Neural cell (in vitro differentiated cells): ENCODE results near the gene RIN2. TPM values are rescaled to one million over a fixed set of nuclear protein-coding genes. Genes with fewer than 3 reads are reported as not detected.
A peak's percentile ranks its signal among the peaks of the same experiment; 100 is the strongest.

Experiments
- H2AFZ ChIP-seq: fragments of 200-600, 300-800 bp; sonication (generic), shearing (Covaris generic); 2 replicates; pipeline ENCODE4 v1.6.0; 2014; ENCODE audit warnings: low read depth, mild to moderate bottlenecking, antibody characterized with exemption, low read length, moderate library complexity
- H3F3A ChIP-seq: fragments of 200-600 bp; shearing (Covaris generic); 2 replicates; pipeline ENCODE4 v1.6.1; 2016; ENCODE audit warnings: mild to moderate bottlenecking, moderate library complexity, mixed read lengths, antibody characterized with exemption, low read length; ENCODE audit not compliant: insufficient read depth, poor library complexity, severe bottlenecking
- H3K27ac ChIP-seq: fragments of 200-600, 300-800 bp; sonication (generic), shearing (Covaris generic); 2 replicates; pipeline ENCODE4 v1.5.1; 2014; ENCODE audit warnings: mild to moderate bottlenecking, low read length, moderate library complexity
- H3K27me3 ChIP-seq: fragments of 300-800, 200-600 bp; sonication (generic), shearing (Covaris generic); 2 replicates; pipeline ENCODE4 v1.6.0; 2014; ENCODE audit warnings: mild to moderate bottlenecking, low read depth, low read length, moderate library complexity; ENCODE audit not compliant: insufficient read depth
- H3K36me3 ChIP-seq: fragments of 300-800, 200-600 bp; sonication (generic), shearing (Covaris generic); 2 replicates; pipeline ENCODE4 v1.5.1; 2014; ENCODE audit warnings: mild to moderate bottlenecking, antibody characterized with exemption, low read length, moderate library complexity; ENCODE audit not compliant: insufficient read depth
- H3K4me2 ChIP-seq: fragments of 300-800, 200-600 bp; sonication (generic), shearing (Covaris generic); 2 replicates; pipeline ENCODE4 v1.6.0; 2014; ENCODE audit warnings: mild to moderate bottlenecking, low read length
- H3K4me3 ChIP-seq: fragments of 300-800, 200-600 bp; sonication (generic), shearing (Covaris generic); 2 replicates; pipeline ENCODE4 v1.5.1; 2014; ENCODE audit warnings: mild to moderate bottlenecking, low read length, moderate library complexity
- H3K79me2 ChIP-seq: fragments of 200-600 bp; shearing (Covaris generic); replicated peaks from 2 replicates; pipeline ENCODE4 v1.6.0; 2014; ENCODE audit warnings: mild to moderate bottlenecking, low read length, moderate library complexity; ENCODE audit not compliant: insufficient read depth
- H3K9ac ChIP-seq: fragments of 300-800, 200-600 bp; sonication (generic), shearing (Covaris generic); 2 replicates; pipeline ENCODE4 v1.6.1; 2016; ENCODE audit warnings: mild to moderate bottlenecking, low read length, mixed read lengths
- H3K9me2 ChIP-seq: fragments of 200-600 bp; shearing (Covaris generic); 2 replicates; pipeline ENCODE4 v1.6.1; 2016; ENCODE audit warnings: mild to moderate bottlenecking, low read length, mixed read lengths; ENCODE audit not compliant: insufficient read depth
- H3K9me3 ChIP-seq: fragments of 200-600, 300-800 bp; sonication (generic), shearing (Covaris generic); 2 replicates; pipeline ENCODE4 v1.6.1; 2016; ENCODE audit warnings: mild to moderate bottlenecking, mixed run types, low read length, moderate library complexity, mixed read lengths
- H4K20me1 ChIP-seq: fragments of 200-600 bp; shearing (Covaris generic); 2 replicates; pipeline ENCODE4 v1.6.1; 2016; ENCODE audit warnings: mild to moderate bottlenecking, mixed run types; ENCODE audit not compliant: insufficient read depth
- EP300 ChIP-seq: fragments of 450-650 bp; conservative IDR thresholded peaks from 2 replicates; pipeline ENCODE4 v1.6.1; 2014; ENCODE audit warnings: antibody characterized with exemption, mild to moderate bottlenecking, moderate library complexity; ENCODE audit not compliant: poor library complexity, severe bottlenecking
- EZH2 ChIP-seq: fragments of 200-600, 300-800 bp; shearing (Covaris generic), sonication (generic); IDR thresholded peaks from 2 replicates; pipeline ENCODE4 v1.6.1; 2014; ENCODE audit warnings: antibody characterized with exemption, low read length, borderline replicate concordance, mild to moderate bottlenecking; ENCODE audit not compliant: insufficient read depth, poor library complexity, severe bottlenecking
- MXI1 ChIP-seq: fragments of 450-650 bp; conservative IDR thresholded peaks from 2 replicates; pipeline ENCODE4 v1.6.1; 2014; ENCODE audit warnings: antibody characterized with exemption, mild to moderate bottlenecking; ENCODE audit not compliant: poor library complexity, severe bottlenecking
- POLR2AphosphoS5 ChIP-seq: IDR thresholded peaks from 2 replicates; pipeline ENCODE4 v1.6.1; 2012
- RAD21 ChIP-seq: fragments of 450-650 bp; conservative IDR thresholded peaks from 2 replicates; pipeline ENCODE4 v1.6.1; 2014; ENCODE audit warnings: antibody characterized with exemption, mild to moderate bottlenecking, moderate library complexity
- SMC3 ChIP-seq: fragments of 450-650 bp; conservative IDR thresholded peaks from 2 replicates; pipeline ENCODE4 v1.6.1; 2014; ENCODE audit warnings: antibody characterized with exemption, mild to moderate bottlenecking, moderate library complexity; ENCODE audit not compliant: poor library complexity
- TAF1 ChIP-seq: IDR thresholded peaks from 2 replicates; pipeline ENCODE4 v1.6.1; 2012; ENCODE audit warnings: low read depth
- polyA plus RNA-seq: library from polyadenylated mRNA; depleted of rRNA; stranded (reverse); fragments of >200 nt; gene quantifications from 2 replicates; pipeline ENCODE4 v1.2.3, GENCODE V29; 2014
- TF ChIP-seq, protein P1 (sequence below): fragments of 450-650 bp; IDR thresholded peaks from 2 replicates; pipeline ENCODE4 v1.5.1; 2014; ENCODE audit warnings: antibody characterized with exemption, mild to moderate bottlenecking, moderate library complexity; ENCODE audit not compliant: poor library complexity, severe bottlenecking
- TF ChIP-seq, protein P2 (sequence below): IDR thresholded peaks from 2 replicates; pipeline ENCODE4 v1.6.1; 2012; ENCODE audit warnings: borderline replicate concordance

RIN2 gene
- polyA plus RNA-seq, 1 donor from 2014 or later = 4.7 TPM

DNA sequence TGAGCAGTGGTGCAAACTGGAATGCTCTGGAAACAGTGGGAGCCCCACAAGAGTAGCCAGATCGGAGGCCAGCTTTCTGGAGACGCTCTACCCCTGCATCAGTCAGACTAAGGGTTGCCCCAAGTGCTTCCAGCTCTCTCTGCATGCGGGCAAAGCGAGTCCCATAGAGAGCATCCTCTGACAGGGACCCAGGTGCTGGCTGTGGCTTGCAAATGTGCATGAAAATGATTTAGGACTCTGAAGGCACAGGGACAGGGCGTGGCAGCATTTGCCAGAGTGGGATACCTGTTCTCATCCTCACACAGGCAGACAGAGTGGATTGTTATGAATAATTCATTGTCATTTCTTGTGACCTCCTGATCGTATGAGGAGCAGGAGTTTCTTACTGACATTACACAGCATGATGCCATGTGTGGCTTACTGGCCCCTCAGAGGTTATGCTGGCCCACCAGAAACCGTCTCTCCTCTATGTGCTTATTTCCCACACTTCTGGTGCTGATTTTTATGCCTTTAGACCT, 10.3 kb downstream of the RIN2 start:
- Histone ChIP-seq H3K9me3 (no peaks in the 10 kb centered on the region), H3K27ac (no peak overlapping the region)

DNA sequence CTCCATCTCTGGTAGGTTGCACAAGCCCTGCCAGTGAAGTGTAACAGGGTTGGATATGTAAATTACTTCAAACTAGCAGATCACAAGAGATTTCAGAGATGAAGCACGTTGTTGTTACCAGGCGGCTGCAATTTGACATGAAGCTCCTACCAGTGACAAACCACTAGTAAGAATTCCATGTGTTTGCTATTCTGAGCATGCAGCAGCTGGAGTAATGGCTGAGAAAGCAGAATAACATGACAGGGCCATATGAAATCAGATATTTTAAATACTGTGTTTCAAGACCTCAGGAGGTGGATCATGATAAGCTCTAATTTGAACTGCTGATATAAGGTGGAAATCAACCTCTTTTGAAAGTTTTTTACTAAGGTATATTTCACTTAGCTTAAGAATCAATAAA, 11.4 kb downstream of the RIN2 start:
- TF ChIP-seq, protein P1, sequence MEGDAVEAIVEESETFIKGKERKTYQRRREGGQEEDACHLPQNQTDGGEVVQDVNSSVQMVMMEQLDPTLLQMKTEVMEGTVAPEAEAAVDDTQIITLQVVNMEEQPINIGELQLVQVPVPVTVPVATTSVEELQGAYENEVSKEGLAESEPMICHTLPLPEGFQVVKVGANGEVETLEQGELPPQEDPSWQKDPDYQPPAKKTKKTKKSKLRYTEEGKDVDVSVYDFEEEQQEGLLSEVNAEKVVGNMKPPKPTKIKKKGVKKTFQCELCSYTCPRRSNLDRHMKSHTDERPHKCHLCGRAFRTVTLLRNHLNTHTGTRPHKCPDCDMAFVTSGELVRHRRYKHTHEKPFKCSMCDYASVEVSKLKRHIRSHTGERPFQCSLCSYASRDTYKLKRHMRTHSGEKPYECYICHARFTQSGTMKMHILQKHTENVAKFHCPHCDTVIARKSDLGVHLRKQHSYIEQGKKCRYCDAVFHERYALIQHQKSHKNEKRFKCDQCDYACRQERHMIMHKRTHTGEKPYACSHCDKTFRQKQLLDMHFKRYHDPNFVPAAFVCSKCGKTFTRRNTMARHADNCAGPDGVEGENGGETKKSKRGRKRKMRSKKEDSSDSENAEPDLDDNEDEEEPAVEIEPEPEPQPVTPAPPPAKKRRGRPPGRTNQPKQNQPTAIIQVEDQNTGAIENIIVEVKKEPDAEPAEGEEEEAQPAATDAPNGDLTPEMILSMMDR = no peak
- peak; percentile 70 for TF ChIP-seq MXI1
- no peak for TF ChIP-seq RAD21
- TF ChIP-seq EP300 = peak; percentile 39
- peak; percentile 17 for TF ChIP-seq SMC3
- TF ChIP-seq, protein P2, sequence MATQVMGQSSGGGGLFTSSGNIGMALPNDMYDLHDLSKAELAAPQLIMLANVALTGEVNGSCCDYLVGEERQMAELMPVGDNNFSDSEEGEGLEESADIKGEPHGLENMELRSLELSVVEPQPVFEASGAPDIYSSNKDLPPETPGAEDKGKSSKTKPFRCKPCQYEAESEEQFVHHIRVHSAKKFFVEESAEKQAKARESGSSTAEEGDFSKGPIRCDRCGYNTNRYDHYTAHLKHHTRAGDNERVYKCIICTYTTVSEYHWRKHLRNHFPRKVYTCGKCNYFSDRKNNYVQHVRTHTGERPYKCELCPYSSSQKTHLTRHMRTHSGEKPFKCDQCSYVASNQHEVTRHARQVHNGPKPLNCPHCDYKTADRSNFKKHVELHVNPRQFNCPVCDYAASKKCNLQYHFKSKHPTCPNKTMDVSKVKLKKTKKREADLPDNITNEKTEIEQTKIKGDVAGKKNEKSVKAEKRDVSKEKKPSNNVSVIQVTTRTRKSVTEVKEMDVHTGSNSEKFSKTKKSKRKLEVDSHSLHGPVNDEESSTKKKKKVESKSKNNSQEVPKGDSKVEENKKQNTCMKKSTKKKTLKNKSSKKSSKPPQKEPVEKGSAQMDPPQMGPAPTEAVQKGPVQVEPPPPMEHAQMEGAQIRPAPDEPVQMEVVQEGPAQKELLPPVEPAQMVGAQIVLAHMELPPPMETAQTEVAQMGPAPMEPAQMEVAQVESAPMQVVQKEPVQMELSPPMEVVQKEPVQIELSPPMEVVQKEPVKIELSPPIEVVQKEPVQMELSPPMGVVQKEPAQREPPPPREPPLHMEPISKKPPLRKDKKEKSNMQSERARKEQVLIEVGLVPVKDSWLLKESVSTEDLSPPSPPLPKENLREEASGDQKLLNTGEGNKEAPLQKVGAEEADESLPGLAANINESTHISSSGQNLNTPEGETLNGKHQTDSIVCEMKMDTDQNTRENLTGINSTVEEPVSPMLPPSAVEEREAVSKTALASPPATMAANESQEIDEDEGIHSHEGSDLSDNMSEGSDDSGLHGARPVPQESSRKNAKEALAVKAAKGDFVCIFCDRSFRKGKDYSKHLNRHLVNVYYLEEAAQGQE = peak; percentile 30
- no peak for TF ChIP-seq EZH2
- no peak for TF ChIP-seq TAF1
- peak overlapping the region; percentile 1 for H3K9ac ChIP-seq
- peak overlapping the region; percentile 48 for H3K27ac ChIP-seq

More for the DNA sequence above, 10.3 kb downstream of the RIN2 start:
- Histone ChIP-seq H3K36me3 (no peaks in the 10 kb centered on the region), H3K4me3 (no peak overlapping the region), H3K79me2 (peaks cover 15% of the 10 kb centered on the region), H3K4me2 (no peak overlapping the region), H3K9me2 (no peaks in the 10 kb centered on the region), H3K27me3 (no peaks in the 10 kb centered on the region), H3F3A (no peaks in the 10 kb centered on the region), H3K9ac (no peak overlapping the region), H2AFZ (no peak overlapping the region), H4K20me1 (no peaks in the 10 kb centered on the region)
- TF ChIP-seq, protein P2 = no peak
- no peak for TF ChIP-seq EZH2
- no peak for TF ChIP-seq SMC3
- TF ChIP-seq RAD21 = no peak
- no peak for TF ChIP-seq POLR2AphosphoS5
- TF ChIP-seq MXI1 = no peak
- TF ChIP-seq TAF1 = no peak
- TF ChIP-seq, protein P1 = no peak
- TF ChIP-seq EP300 = no peak

More for the DNA sequence above, 11.4 kb downstream of the RIN2 start:
- Histone ChIP-seq H3F3A (no peaks in the 10 kb centered on the region), H2AFZ (no peak overlapping the region), H3K9me2 (no peaks in the 10 kb centered on the region), H3K36me3 (no peaks in the 10 kb centered on the region), H3K27me3 (no peaks in the 10 kb centered on the region), H3K4me2 (no peak overlapping the region), H4K20me1 (no peaks in the 10 kb centered on the region), H3K9me3 (no peaks in the 10 kb centered on the region), H3K79me2 (peaks cover 12% of the 10 kb centered on the region), H3K4me3 (peak overlapping the region; percentile 38)
